CD14-positive monocyte (primary cell): ENCODE measurements around the gene CWC15. TPM values are rescaled to one million over a fixed set of nuclear protein-coding genes. Genes with fewer than 3 reads are reported as not detected.

Experiments
- DNase-seq, 3 donors: peaks; one replicate each; pipeline ENCODE4 v3.0.0-alpha.2; 2011 to 2022
- H2AFZ ChIP-seq: 2 replicates; pipeline ENCODE4 v1.6.0; 2012; ENCODE audit warnings: mild to moderate bottlenecking, low read depth, low read length, inconsistent platforms; ENCODE audit not compliant: insufficient read depth, poor library complexity, severe bottlenecking
- H3K27ac ChIP-seq, 2 donors: 1 replicate in 1 of 2; 2 replicates in 1 of 2; pipeline ENCODE4 v1.5.1; 2012 to 2013; ENCODE audit warnings: low read length in 2 of 2, control low read depth in 1 of 2, inconsistent platforms in 1 of 2, low read depth in 1 of 2, mild to moderate bottlenecking in 1 of 2
- H3K27me3 ChIP-seq, 2 donors: one replicate each; pipeline versions ENCODE4 v1.6.0 to v1.6.1; 2011 to 2013; ENCODE audit warnings: low read length in 2 of 2; ENCODE audit not compliant: control insufficient read depth in 2 of 2, insufficient read depth in 2 of 2
- H3K36me3 ChIP-seq, 2 donors: replicated peaks in 1 of 2; 1 replicate in 1 of 2; 2 replicates in 1 of 2; pipeline versions ENCODE4 v1.5.1 to v1.6.1; 2012 to 2013; ENCODE audit warnings: low read length in 2 of 2, control low read depth in 1 of 2, inconsistent platforms in 1 of 2, mild to moderate bottlenecking in 1 of 2; ENCODE audit not compliant: insufficient read depth in 2 of 2, control insufficient read depth in 1 of 2
- H3K4me1 ChIP-seq, 2 donors: 1 replicate in 1 of 2; 2 replicates in 1 of 2; pipeline versions ENCODE4 v1.5.1 to v1.6.1; 2012 to 2013; ENCODE audit warnings: low read length in 2 of 2, control low read depth in 1 of 2, inconsistent platforms in 1 of 2, mild to moderate bottlenecking in 1 of 2, moderate library complexity in 1 of 2; ENCODE audit not compliant: insufficient read depth in 2 of 2, control insufficient read depth in 1 of 2
- H3K4me2 ChIP-seq: replicated peaks from 2 replicates; pipeline ENCODE3; 2012; ENCODE audit warnings: low read length, moderate library complexity, mild to moderate bottlenecking; ENCODE audit not compliant: poor library complexity, severe bottlenecking; ENCODE audit errors: extremely low read depth
- H3K4me3 ChIP-seq, 3 experiments: fragments of 200-600 bp in 1 of 3; sonication (generic) in 1 of 3; replicated peaks in 1 of 3; 1 replicate in 2 of 3; 2 replicates in 1 of 3; pipeline ENCODE4 v1.5.1; 2011 to 2013; ENCODE audit warnings: low read length in 3 of 3, mild to moderate bottlenecking in 3 of 3, control low read depth in 2 of 3, low read depth in 2 of 3, inconsistent platforms in 1 of 3, moderate library complexity in 1 of 3
- H3K79me2 ChIP-seq: 2 replicates; pipeline ENCODE4 v1.6.0; 2012; ENCODE audit warnings: mild to moderate bottlenecking, control low read depth, inconsistent platforms, low read length, moderate library complexity; ENCODE audit not compliant: insufficient read depth
- H3K9ac ChIP-seq: 2 replicates; pipeline ENCODE4 v1.6.0; 2017; ENCODE audit warnings: low read length, mild to moderate bottlenecking; ENCODE audit not compliant: insufficient read depth, poor library complexity, severe bottlenecking
- H3K9me3 ChIP-seq, 2 donors: replicated peaks in 1 of 2; 1 replicate in 1 of 2; 2 replicates in 1 of 2; pipeline versions ENCODE4 v1.5.1 to v1.6.1; 2012 to 2013; ENCODE audit warnings: low read length in 2 of 2, control low read depth in 1 of 2; ENCODE audit not compliant: control insufficient read depth in 1 of 2, insufficient read depth in 1 of 2
- H4K20me1 ChIP-seq: 2 replicates; pipeline ENCODE4 v1.6.0; 2012; ENCODE audit warnings: mild to moderate bottlenecking, low read length, control low read depth, moderate library complexity; ENCODE audit not compliant: insufficient read depth
- H3K27ac Mint-ChIP-seq, 7 donors: one replicate each; pipeline ENCODE4 v1.8.0; 2020; ENCODE audit warnings: mild to moderate bottlenecking in 7 of 7, mixed read lengths in 7 of 7, moderate library complexity in 6 of 7, inconsistent platforms in 2 of 7
- H3K27me3 Mint-ChIP-seq, 3 donors: one replicate each; pipeline ENCODE4 v1.8.0; 2021 to 2022; ENCODE audit warnings: low read depth in 3 of 3, mild to moderate bottlenecking in 3 of 3, mixed read lengths in 3 of 3, moderate library complexity in 3 of 3, inconsistent platforms in 1 of 3
- H3K36me3 Mint-ChIP-seq, 2 donors: one replicate each; pipeline ENCODE4 v1.8.0; 2020; ENCODE audit warnings: mixed read lengths in 2 of 2, inconsistent platforms in 1 of 2, mild to moderate bottlenecking in 1 of 2
- H3K4me1 Mint-ChIP-seq: one replicate; pipeline ENCODE4 v1.8.0; 2020; ENCODE audit warnings: mild to moderate bottlenecking, mixed read lengths
- H3K4me3 Mint-ChIP-seq, 2 donors: one replicate each; pipeline ENCODE4 v1.8.0; 2020; ENCODE audit warnings: mild to moderate bottlenecking in 2 of 2, mixed read lengths in 2 of 2, moderate library complexity in 1 of 2
- H3K9me3 Mint-ChIP-seq, 7 donors: one replicate each; pipeline ENCODE4 v1.8.0; 2020 to 2022; ENCODE audit warnings: mixed read lengths in 7 of 7, mild to moderate bottlenecking in 6 of 7, moderate library complexity in 6 of 7, inconsistent platforms in 2 of 7
- WGBS: methylation state at CpG from one replicate; pipeline ENCODE4 v1.1.5; 2013; ENCODE audit warnings: missing lambda C conversion rate; ENCODE audit not compliant: insufficient coverage; 5-methylcytosine and 5-hydroxymethylcytosine counted together
- intact Hi-C, 2 donors: fragments of 100-400 bp; cut with micrococcal nuclease; formaldehyde crosslinking; loops; one replicate each; pipeline versions ENCODE4 v1.15.0 to v1.15.1; 2023
- polyA plus RNA-seq, 3 donors: library from polyadenylated mRNA; depleted of rRNA in 1 of 3; unstranded in 2 of 3; stranded (reverse) in 1 of 3; fragments of 300-500 nt in 2 of 3; fragments of >200 nt in 1 of 3; fragmentation: Illumina TruSeq in 2 of 3; gene quantifications; 1 replicate in 2 of 3; 2 replicates in 1 of 3; pipeline ENCODE4 v1.2.3, GENCODE V29; 2012 to 2021
- TF ChIP-seq, protein P1 (sequence below): fragments of 200-600 bp; IDR thresholded peaks from one replicate; pipeline ENCODE4 v1.8.0; 2022; ENCODE audit warnings: antibody characterized with exemption, mild to moderate bottlenecking

CWC15 gene
- polyA plus RNA-seq, 3 donors, result 27.5 to 43.8 (median 38.9) TPM

DNA sequence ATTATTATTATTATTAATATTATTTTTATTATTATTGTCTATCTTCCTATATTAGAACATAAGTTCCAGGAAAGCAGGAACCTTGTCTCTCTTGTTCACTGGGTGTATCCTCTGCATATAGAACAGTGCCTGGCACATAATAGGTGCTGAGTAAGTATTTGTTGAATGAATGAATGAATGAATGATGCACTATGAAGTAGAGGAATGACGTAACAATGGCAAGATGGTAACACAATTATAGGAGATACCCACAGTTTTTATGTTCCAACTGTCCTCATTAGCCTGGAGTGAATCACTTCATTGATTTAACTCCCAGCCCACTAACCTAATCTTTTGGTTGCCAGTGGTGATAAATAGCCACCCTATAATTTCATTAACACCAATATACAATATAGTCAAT, 2.2 kb upstream of the CWC15 start:
- Histone ChIP-seq H3K9ac (no peak overlapping the region), H3K36me3 (peaks cover 10 to 15% of the 10 kb centered on the region in 2 donors), H3K79me2 (peaks cover 17% of the 10 kb centered on the region), H3K27ac (no peak overlapping the region), H3K9me3 (no peaks in the 10 kb centered on the region), H3K27me3 (peaks cover 0 to 2% of the 10 kb centered on the region in 2 donors), H3K4me1 (peaks cover 12 to 16% of the 10 kb centered on the region in 2 donors), H3K4me3 (no peak overlapping the region), H3K4me2 (no peak overlapping the region), H2AFZ (no peak overlapping the region), H4K20me1 (no peaks in the 10 kb centered on the region)
- Mint-ChIP-seq H3K27me3 (peaks cover 2 to 4% (median 2%) of the 10 kb centered on the region in 3 donors), H3K36me3 (peaks cover 12 to 15% of the 10 kb centered on the region in 2 donors), H3K4me3 (no peak overlapping the region), H3K4me1 (peaks cover 5% of the 10 kb centered on the region), H3K9me3 (peaks cover 0 to 5% (median 0%) of the 10 kb centered on the region in 7 donors), H3K27ac (no peak overlapping the region)
- no peak for DNase-seq
- no CpG with 5 or more reads among the region's 1 CpG for WGBS
- intact Hi-C loops, result loop anchor here in 1 of 2 donors (5.0 kb wide), 1 partner anchor 112 kb away; the partner anchor contains the start of gene ENDOD1
- TF ChIP-seq, protein P1, sequence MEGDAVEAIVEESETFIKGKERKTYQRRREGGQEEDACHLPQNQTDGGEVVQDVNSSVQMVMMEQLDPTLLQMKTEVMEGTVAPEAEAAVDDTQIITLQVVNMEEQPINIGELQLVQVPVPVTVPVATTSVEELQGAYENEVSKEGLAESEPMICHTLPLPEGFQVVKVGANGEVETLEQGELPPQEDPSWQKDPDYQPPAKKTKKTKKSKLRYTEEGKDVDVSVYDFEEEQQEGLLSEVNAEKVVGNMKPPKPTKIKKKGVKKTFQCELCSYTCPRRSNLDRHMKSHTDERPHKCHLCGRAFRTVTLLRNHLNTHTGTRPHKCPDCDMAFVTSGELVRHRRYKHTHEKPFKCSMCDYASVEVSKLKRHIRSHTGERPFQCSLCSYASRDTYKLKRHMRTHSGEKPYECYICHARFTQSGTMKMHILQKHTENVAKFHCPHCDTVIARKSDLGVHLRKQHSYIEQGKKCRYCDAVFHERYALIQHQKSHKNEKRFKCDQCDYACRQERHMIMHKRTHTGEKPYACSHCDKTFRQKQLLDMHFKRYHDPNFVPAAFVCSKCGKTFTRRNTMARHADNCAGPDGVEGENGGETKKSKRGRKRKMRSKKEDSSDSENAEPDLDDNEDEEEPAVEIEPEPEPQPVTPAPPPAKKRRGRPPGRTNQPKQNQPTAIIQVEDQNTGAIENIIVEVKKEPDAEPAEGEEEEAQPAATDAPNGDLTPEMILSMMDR, result no peak

DNA sequence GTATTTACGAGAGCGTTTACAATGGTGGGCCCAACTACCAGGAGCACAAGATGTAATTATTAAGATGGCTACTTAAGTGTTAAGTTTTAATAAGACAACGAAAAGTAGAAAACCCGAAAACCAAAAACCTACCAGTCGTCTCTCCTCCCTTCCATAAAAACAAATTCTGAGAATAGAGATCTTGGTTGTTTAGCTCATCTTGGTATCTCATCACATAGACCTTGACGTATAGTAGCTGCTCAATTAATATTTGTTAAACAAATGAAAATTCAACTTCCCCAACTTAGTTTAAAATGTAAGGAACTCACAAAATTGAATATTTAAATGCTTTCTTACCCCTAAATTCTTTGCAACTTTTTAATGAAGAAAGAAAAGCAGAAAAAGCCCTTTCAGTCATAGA, 822 bp upstream of the CWC15 start:
- TF ChIP-seq, protein P1, result no peak
- H3K27ac ChIP-seq, result peak overlapping the region in 1 of 2 donors; percentile 94

More for the DNA sequence above, 822 bp upstream of the CWC15 start:
- Histone ChIP-seq H3K9ac (no peak overlapping the region), H3K4me2 (peak overlapping the region; percentile 90), H3K4me1 (peaks cover 12 to 16% of the 10 kb centered on the region in 2 donors), H3K79me2 (peaks cover 17% of the 10 kb centered on the region), H3K4me3 (peak overlapping the region; percentile 67 to 93 (median 91)), H4K20me1 (no peaks in the 10 kb centered on the region), H3K36me3 (peaks cover 24 to 29% of the 10 kb centered on the region in 2 donors), H3K9me3 (no peaks in the 10 kb centered on the region), H2AFZ (peak overlapping the region; percentile 98), H3K27me3 (peaks cover 0 to 2% of the 10 kb centered on the region in 2 donors)
- Mint-ChIP-seq H3K27ac (peak overlapping the region in 2 of 7 donors; percentile 95 to 99), H3K4me1 (peaks cover 5% of the 10 kb centered on the region), H3K36me3 (peaks cover 26 to 28% of the 10 kb centered on the region in 2 donors), H3K4me3 (peak overlapping the region; percentile 96 to 100), H3K27me3 (peaks cover 0 to 4% (median 2%) of the 10 kb centered on the region in 3 donors), H3K9me3 (peaks cover 0 to 5% (median 0%) of the 10 kb centered on the region in 7 donors)
- DNase-seq, result no peak
- no CpG with 5 or more reads among the region's 6 CpGs for WGBS
- intact Hi-C loops, result loop anchor here (5.0 kb wide), 1 partner anchor 813 kb away; the partner anchor contains the start of gene FAM76B (in 2 of the 2)
